Epithelial cell of esophagus (primary cell): ENCODE data around the gene DCLK1.

Experiments
- DNase-seq: peaks from one replicate; pipeline ENCODE4 v3.0.0; 2010; ENCODE audit warnings: low read depth
- H3K4me3 ChIP-seq: 2 replicates; pipeline ENCODE4 v1.5.1; 2011; ENCODE audit warnings: mild to moderate bottlenecking, low read length, control low read depth
- TF ChIP-seq, protein P1 (sequence below): IDR thresholded peaks from 2 replicates; pipeline ENCODE4 v1.5.1; 2011; ENCODE audit warnings: low read depth, mild to moderate bottlenecking, low read length, control low read depth, inconsistent platforms; ENCODE audit not compliant: insufficient read depth; ENCODE audit errors: missing control alignments

DCLK1 gene

DNA sequence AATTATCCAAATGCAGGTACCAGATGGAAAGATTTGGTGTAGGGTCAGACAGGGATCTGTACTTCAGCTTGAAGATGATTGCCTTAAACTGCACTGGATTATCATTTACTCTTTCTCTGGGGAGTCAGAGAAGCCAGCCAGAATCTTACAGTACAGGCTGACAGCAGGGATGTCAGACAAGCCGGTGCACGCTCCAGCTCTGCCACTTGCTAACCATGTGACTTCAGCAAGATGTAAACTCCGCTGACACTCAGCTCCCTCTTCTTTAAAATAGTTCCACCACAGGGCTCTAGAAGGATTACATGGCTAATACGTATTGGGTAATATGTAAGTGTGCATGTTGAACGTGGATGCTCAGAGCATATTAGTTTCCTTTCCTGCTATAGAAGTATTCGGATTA, 403.3 kb downstream of the DCLK1 start:
- H3K4me3 ChIP-seq = no peak overlapping the region
- DNase-seq = peak; percentile 86
- TF ChIP-seq, protein P1, sequence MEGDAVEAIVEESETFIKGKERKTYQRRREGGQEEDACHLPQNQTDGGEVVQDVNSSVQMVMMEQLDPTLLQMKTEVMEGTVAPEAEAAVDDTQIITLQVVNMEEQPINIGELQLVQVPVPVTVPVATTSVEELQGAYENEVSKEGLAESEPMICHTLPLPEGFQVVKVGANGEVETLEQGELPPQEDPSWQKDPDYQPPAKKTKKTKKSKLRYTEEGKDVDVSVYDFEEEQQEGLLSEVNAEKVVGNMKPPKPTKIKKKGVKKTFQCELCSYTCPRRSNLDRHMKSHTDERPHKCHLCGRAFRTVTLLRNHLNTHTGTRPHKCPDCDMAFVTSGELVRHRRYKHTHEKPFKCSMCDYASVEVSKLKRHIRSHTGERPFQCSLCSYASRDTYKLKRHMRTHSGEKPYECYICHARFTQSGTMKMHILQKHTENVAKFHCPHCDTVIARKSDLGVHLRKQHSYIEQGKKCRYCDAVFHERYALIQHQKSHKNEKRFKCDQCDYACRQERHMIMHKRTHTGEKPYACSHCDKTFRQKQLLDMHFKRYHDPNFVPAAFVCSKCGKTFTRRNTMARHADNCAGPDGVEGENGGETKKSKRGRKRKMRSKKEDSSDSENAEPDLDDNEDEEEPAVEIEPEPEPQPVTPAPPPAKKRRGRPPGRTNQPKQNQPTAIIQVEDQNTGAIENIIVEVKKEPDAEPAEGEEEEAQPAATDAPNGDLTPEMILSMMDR = no peak

DNA sequence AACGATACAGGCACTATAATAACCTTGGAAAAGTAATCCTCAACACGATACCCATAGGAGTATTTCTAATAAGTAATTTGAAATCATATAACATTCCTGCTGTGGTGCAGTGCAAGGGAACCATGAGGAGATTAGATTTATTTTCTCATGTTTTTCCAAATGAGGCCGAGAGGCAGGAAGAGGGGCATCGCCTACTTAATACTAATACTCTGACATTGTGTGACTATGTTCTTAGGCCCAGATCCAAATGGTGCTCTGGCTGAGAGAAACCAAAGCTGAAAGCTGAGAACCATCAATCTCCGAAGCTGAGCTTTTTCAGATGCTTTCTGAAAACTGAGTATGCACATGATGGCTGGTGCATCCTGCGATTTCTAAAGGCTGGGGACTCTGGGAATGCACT, 406.7 kb downstream of the DCLK1 start:
- TF ChIP-seq, protein P1 = no peak
- H3K4me3 ChIP-seq = no peak overlapping the region
- no peak for DNase-seq

DNA sequence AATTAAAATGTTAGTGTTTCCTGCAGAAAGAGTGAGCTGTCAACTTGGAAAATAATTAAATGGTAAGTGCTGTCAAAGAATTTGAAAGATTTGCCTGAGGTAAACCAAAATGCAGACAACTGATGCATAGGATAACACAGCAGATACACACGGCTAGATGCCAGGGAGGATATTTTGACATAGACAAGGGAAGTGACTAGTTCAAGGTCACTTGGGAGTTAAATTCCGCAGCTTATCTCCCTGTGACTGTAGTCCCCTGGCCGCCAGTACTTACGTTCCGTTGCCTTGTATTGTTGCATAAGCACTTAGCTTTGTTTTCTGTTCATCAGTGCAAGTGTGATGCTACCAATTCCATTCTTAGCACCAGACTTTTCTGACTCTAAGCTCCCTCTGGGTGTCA, 407.4 kb downstream of the DCLK1 start:
- DNase-seq = no peak
- TF ChIP-seq, protein P1 = no peak
- H3K4me3 ChIP-seq = no peak overlapping the region

DNA sequence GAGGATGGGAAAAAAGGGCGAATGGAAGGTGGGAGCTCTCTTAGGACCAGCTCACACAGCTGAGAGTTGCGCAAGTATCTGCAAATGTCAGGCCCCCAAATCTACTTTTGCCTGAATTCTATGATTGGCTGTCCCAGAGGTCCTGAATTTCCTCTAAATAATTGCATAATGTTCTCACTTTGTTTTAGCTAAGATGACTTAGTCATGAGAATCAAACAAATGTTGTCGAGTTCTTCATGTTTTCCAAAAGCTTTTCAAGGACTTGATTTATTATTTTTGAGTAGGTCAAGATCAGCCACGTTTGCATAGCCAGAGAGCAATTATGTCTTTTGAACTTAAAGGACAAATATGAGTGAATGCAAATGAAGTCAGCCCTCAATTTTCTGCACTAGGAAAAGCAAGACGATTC, 408.1 kb downstream of the DCLK1 start:
- DNase-seq = no peak
- H3K4me3 ChIP-seq = no peak overlapping the region
- TF ChIP-seq, protein P1 = no peak

DNA sequence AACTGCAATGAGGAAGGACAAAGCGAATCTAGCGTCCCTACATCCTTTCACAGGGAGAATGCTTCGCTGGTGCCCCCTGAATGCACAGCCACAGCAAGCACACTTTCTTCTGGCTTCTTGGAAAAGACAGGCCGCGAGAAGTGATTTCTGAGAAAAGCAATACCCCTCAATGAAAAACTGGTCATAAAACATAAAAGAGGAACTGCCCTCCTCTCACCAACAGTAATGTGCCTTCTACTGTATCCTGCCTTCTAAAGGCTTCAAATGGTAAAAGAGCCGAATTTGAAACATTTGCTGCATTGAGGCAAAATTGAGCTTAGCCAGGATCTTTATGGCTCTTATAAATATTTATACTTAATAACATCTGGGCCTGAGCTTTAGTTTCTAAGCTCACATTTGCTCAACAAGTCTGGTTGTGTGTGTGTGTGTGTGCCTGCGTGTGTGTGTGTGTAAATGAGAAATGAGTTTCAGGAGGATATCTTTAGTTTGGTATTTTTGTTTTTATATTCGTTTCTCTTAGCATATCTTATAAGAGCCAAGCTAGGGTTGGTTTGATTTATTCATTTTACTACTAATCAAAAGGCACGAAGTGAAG, 408.6 kb downstream of the DCLK1 start:
- no peak overlapping the region for H3K4me3 ChIP-seq
- DNase-seq = no peak
- TF ChIP-seq, protein P1 = no peak

DNA sequence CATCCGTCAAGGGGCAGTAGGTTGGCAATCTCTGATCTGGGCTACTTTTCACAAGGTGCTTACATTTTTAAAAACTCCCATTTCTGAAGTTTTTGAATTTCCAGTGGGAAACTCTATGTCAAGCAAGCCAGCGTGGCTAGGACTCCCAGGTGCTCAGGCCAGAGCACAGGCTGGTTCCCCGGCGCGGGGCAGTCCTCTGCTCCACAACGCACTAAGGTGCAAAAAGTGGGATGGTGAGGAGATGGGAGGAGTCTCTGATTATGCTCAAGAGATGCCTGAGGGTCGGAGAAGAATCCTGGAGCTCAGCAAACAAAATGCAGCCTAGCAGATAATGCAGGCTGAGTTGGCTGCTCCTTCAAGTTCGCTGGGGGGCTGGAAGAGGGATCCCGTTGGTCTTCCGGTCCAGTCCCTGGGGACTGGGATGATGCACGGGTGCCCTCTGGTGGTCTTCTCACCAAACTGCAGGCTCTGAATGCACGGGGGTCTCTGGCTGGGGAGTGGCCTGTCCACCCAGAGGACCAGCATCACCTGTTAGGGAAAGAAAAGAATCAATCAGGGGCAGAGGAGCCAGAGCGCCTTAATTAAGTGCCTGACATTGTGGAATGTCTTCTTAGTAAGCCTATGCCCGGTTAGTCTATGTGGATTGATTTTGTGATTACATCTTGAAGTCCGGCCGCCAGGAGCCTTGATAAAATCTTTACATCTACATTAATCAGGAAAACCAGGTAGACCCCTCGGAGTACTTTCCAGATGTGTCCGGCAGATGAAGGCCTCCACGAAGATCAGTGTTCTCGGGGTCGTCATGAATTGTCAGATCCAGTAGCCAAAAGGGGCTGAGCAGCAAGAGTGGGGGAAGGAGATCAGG, 410.3 kb downstream of the DCLK1 start:
- peak; percentile 39 for DNase-seq
- H3K4me3 ChIP-seq = no peak overlapping the region
- TF ChIP-seq, protein P1 = peak; percentile 99

DNA sequence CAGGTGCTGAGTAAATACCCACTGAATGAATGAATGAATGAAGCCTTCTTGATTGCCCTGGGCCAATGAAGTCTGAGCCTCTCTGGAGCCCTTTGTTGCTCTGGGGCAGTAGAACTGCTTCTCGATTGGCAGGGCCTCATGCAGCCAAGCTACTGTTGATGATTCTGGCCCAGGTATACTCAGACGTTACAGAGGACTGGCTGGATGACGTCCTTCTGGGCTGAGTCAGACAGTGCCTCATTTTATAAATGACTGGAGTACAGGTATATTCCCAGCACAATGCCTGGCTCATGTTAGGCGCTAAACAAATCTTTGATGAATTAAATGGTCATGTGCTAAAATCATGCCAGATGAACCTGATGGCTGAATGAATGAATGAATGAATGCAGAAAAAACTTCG, 410.9 kb downstream of the DCLK1 start:
- TF ChIP-seq, protein P1 = no peak
- H3K4me3 ChIP-seq = no peak overlapping the region
- peak; percentile 86 for DNase-seq
